ENCODE measurements around the gene TIAM2. TPM values are rescaled to one million over a fixed set of nuclear protein-coding genes. Genes with fewer than 3 reads are reported as not detected.

The TIAM2 gene
- total and polyA plus RNA-seq, 10 of the 15 experiments (the other 5 are each of a cell fraction or from before 2014, with no cell fraction given): 1.1 to 10.5 (median 2.3) TPM

DNA sequence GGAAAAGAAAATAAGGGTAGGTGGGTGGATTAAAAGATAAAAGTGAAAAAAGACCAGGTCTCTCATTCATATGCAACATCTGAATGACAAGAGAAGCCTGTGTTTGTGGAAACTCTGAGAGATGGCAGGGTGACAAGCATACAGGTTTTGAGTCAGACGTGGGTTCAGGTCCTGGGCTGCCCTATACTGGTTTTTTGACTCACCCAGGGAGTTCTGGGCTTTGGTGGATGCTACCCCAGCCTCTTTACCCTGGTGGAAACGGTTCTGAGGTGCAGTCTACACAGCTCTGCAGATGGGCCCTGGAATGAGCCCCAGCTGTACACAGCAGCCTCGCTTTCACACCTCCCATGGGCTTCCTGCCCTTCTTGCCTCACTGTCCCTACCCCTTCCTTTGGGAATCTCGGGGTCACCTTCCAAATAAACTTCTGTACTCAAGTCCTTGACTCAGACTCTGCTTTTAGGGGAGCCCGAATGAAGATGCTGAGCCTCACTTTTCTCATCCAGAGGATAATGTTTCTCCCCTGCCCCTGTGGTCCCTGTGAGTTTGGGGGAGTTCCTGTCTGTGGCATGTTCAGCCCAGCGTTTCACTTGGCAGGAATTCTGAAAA is 191.0 kb downstream of the TIAM2 start:
- no peaks in the 10 kb centered on the region for H3K9me3 ChIP-seq (replicated peaks; ENCODE audit: control insufficient read depth, insufficient read depth, low read length)
- 6% methylated on average over 6 of the region's 6 CpGs for WGBS (ENCODE audit: insufficient coverage, insufficient replicate concordance, low lambda C conversion rate, missing lambda C conversion rate)
- TF ChIP-seq, protein P1, sequence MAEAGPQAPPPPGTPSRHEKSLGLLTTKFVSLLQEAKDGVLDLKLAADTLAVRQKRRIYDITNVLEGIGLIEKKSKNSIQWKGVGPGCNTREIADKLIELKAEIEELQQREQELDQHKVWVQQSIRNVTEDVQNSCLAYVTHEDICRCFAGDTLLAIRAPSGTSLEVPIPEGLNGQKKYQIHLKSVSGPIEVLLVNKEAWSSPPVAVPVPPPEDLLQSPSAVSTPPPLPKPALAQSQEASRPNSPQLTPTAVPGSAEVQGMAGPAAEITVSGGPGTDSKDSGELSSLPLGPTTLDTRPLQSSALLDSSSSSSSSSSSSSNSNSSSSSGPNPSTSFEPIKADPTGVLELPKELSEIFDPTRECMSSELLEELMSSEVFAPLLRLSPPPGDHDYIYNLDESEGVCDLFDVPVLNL (IDR thresholded peaks at IDR 0.05; ENCODE audit: low read depth, low read length): no peak
- TF ChIP-seq, protein P2, sequence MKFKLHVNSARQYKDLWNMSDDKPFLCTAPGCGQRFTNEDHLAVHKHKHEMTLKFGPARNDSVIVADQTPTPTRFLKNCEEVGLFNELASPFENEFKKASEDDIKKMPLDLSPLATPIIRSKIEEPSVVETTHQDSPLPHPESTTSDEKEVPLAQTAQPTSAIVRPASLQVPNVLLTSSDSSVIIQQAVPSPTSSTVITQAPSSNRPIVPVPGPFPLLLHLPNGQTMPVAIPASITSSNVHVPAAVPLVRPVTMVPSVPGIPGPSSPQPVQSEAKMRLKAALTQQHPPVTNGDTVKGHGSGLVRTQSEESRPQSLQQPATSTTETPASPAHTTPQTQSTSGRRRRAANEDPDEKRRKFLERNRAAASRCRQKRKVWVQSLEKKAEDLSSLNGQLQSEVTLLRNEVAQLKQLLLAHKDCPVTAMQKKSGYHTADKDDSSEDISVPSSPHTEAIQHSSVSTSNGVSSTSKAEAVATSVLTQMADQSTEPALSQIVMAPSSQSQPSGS (IDR thresholded peaks at IDR 0.05; ENCODE audit: low read length): no peak
- TF ChIP-seq, protein P3, sequence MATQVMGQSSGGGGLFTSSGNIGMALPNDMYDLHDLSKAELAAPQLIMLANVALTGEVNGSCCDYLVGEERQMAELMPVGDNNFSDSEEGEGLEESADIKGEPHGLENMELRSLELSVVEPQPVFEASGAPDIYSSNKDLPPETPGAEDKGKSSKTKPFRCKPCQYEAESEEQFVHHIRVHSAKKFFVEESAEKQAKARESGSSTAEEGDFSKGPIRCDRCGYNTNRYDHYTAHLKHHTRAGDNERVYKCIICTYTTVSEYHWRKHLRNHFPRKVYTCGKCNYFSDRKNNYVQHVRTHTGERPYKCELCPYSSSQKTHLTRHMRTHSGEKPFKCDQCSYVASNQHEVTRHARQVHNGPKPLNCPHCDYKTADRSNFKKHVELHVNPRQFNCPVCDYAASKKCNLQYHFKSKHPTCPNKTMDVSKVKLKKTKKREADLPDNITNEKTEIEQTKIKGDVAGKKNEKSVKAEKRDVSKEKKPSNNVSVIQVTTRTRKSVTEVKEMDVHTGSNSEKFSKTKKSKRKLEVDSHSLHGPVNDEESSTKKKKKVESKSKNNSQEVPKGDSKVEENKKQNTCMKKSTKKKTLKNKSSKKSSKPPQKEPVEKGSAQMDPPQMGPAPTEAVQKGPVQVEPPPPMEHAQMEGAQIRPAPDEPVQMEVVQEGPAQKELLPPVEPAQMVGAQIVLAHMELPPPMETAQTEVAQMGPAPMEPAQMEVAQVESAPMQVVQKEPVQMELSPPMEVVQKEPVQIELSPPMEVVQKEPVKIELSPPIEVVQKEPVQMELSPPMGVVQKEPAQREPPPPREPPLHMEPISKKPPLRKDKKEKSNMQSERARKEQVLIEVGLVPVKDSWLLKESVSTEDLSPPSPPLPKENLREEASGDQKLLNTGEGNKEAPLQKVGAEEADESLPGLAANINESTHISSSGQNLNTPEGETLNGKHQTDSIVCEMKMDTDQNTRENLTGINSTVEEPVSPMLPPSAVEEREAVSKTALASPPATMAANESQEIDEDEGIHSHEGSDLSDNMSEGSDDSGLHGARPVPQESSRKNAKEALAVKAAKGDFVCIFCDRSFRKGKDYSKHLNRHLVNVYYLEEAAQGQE (IDR thresholded peaks at IDR 0.05; ENCODE audit: low read depth, low read length): no peak
- TF ChIP-seq BACH1 (IDR thresholded peaks at IDR 0.05; ENCODE audit: borderline replicate concordance) (no peak), BCL11A (IDR thresholded peaks at IDR 0.05; ENCODE audit: low read depth, low read length) (no peak), POLR2A (IDR thresholded peaks at IDR 0.05; ENCODE audit: low read depth, low read length) (no peak), SMAD1 (IDR thresholded peaks at IDR 0.05; ENCODE audit: low read depth, partially characterized antibody) (no peak), KDM1A (IDR thresholded peaks at IDR 0.05; ENCODE audit: borderline replicate concordance) (no peak), KLF5 (IDR thresholded peaks at IDR 0.05; ENCODE audit: partially characterized antibody) (no peak), ZSCAN29 (IDR thresholded peaks at IDR 0.05) (peak; percentile 87; the same call in 1 of the 2 replicates), POLR2AphosphoS5 (IDR thresholded peaks at IDR 0.05; ENCODE audit: low read length) (peak; percentile 52), CREB1 (IDR thresholded peaks at IDR 0.05; ENCODE audit: low read depth) (no peak), RAD21 (IDR thresholded peaks at IDR 0.05; ENCODE audit: insufficient read depth, low read depth, low read length) (no peak)

More for the DNA sequence above, 191.0 kb downstream of the TIAM2 start:
- H3K4me3 ChIP-seq: peak overlapping the region; percentile 11; the same call in 1 of the 2 replicates
- peak overlapping the region; percentile 36 for H3K4me2 ChIP-seq (ENCODE audit: control insufficient read depth, insufficient read depth)
- no TSS peak for BruUV-seq (replicated peaks)
- SMC1A ChIA-PET (ENCODE audit: uncharacterized antibody, unreplicated experiment): interaction anchor here (0.7 to 5.2 kb wide), 8 partner anchors 13 to 62 kb away, joined by 3 to 19 read pairs (median 4); no protein-coding TSS in a partner anchor
- H3K36me3 ChIP-seq (ENCODE audit: control insufficient read depth in 2 of 2, insufficient read depth in 2 of 2, low read length in 1 of 2): peaks cover 0 to 3% of the 10 kb centered on the region in 2 experiments; a peak in 1 of 4 replicates
- POLR2A ChIA-PET: interaction anchor here (0.6 to 1.1 kb wide), 2 partner anchors 37 to 328 kb away, joined by 4 to 5 read pairs; no protein-coding TSS in a partner anchor
- FAIRE-seq: no peak
- intact Hi-C loops (cut with micrococcal nuclease; ENCODE audit: unreplicated experiment) (loop anchor here (2.0 kb wide), 1 partner anchor 15 kb away; no protein-coding TSS in a partner anchor), in situ Hi-C loops (cut with MboI) (no loop called here)
- ATAC-seq: peak; percentile 62
- H3K27me3 ChIP-seq (replicated peaks in 1 of 2; ENCODE audit: control insufficient read depth in 2 of 2, insufficient read depth in 2 of 2, low read length in 1 of 2): no peaks in the 10 kb centered on the region
- DNase-seq (ENCODE audit: low read depth, low spot score): no peak
- H3K79me2 ChIP-seq (ENCODE audit: control insufficient read depth, insufficient read depth, low read length): peaks cover 37% of the 10 kb centered on the region
- RAD21 ChIA-PET (ENCODE audit: unreplicated experiment): interaction anchor here (1.2 to 4.0 kb wide), 5 partner anchors 9 to 129 kb away, joined by 3 to 15 read pairs (median 7); no protein-coding TSS in a partner anchor
- peak overlapping the region; percentile 38; the same call in 1 of the 2 replicates for H2AFZ ChIP-seq (ENCODE audit: control insufficient read depth, low read depth, low read length)
- H3K4me1 ChIP-seq (ENCODE audit: control insufficient read depth, insufficient read depth, low read length): peaks cover 18% of the 10 kb centered on the region
- H4K20me1 ChIP-seq (ENCODE audit: control insufficient read depth, insufficient read depth): no peaks in the 10 kb centered on the region
- H3K9ac ChIP-seq (ENCODE audit: control insufficient read depth, insufficient read depth, low read length): peak overlapping the region; percentile 24; the same call in 1 of the 2 replicates
- H3K27ac ChIP-seq (ENCODE audit: control insufficient read depth, insufficient read depth): peak overlapping the region; percentile 14
- CTCF ChIA-PET: interaction anchor here (1.2 to 2.0 kb wide), 3 partner anchors 9 to 62 kb away, joined by 3 to 7 read pairs (median 5); no protein-coding TSS in a partner anchor

All from GM12878 (cell line).